ENCODE measurements around the gene KIF3B.
"Not testable (repeated sequence)": the region's sequence is repeated elsewhere in the genome, so short reads cannot be mapped to it uniquely, and the experiment has no call there.

Gene KIF3B

DNA sequence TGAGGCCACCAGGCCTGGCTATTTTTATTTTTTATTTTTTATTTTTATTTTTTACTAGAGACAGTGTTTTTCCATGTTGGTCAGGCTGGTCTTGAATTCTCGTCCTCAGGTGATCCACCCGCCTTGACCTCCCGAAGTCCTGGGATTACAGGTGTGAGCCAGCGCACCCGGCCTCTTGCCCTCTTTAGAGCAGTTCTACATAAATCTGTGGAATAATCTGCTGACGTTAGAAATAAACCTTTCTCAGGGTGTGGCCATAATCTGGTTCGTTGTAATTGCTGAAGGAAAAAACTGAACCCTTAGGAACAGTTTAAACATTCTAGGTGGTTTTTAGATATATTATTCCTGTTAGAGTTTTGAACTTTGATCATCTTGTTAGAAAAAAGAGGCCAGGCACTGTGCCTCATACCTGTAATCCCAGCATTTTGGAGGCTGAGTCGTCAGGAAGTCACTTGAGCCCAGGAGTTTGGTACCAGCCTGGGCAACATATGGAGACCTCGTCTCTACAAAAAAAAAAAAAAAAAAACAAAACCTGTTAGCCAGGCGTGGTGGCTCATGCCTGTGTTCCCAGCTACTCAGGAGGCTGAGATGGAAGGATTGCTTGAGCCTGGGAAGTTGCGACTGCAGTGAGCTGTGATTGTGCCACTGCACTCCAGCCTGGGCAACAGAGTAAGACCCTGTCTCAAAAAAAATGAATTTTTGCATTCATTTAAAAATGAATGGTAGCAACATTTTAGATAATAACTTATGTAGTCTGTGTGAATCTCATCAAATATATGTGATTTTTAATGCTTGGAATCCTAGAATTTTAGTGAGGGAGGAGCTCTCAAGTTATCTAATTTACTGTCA, 104.9 kb downstream of the KIF3B start:
- DNase-seq (ENCODE audit: low read depth in 3 of 3, low spot score in 1 of 3), result no peak

DNA sequence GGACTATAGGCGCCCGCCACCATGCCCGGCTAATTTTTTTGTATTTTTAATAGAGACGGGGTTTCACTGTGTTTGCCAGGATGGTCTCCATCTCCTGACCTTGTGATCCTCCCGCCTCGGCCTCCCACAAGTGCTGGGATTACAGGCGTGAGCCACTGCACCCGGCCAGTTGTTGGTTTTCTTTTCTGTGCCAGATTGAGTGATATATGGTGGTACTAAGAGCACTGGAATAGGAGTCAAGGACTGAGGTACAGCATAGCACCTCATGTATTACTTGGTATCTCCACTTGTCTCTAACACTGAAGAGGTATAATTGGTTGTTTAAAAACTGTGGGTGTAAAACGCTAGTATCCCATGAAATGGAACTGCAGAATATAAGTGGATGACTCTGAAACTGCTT, 106.0 kb downstream of the KIF3B start:
- not testable (repeated sequence) for DNase-seq (ENCODE audit: low read depth in 3 of 3, low spot score in 1 of 3)

Data from stimulated activated CD4-positive, alpha-beta T cell treated with anti-CD3 and anti-CD28 coated beads, TNF-alpha, amount 100 ng/mL, for 1 hour (primary cell).